Smooth muscle cell (in vitro differentiated cells): ENCODE data around the gene PTPRE. TPM values are rescaled to one million over a fixed set of nuclear protein-coding genes. Genes with fewer than 3 reads are reported as not detected.

Source experiments
- DNase-seq: peaks from one replicate; lab custom pipeline; 2025; ENCODE audit not compliant: unreplicated experiment; lab: John Stamatoyannopoulos, UW
- H2AFZ ChIP-seq: fragments of 200-600 bp; sonication (generic); 2 replicates; pipeline ENCODE4 v1.6.0; 2016; ENCODE audit warnings: antibody characterized with exemption, low read depth, mild to moderate bottlenecking
- H3F3A ChIP-seq: fragments of 200-600 bp; sonication (generic); 2 replicates; pipeline ENCODE4 v1.6.0; 2017; ENCODE audit warnings: antibody characterized with exemption, low read depth
- H3K27ac ChIP-seq: fragments of 200-600 bp; sonication (generic); 2 replicates; pipeline ENCODE4 v1.5.1; 2016; ENCODE audit warnings: low read depth, mild to moderate bottlenecking
- H3K27me3 ChIP-seq: fragments of 200-600 bp; sonication (generic); 2 replicates; pipeline ENCODE4 v1.6.1; 2016; ENCODE audit warnings: low read depth, mild to moderate bottlenecking
- H3K36me3 ChIP-seq: fragments of 200-600 bp; sonication (generic); 2 replicates; pipeline ENCODE4 v1.5.1; 2016; ENCODE audit warnings: low read depth
- H3K4me1 ChIP-seq: fragments of 200-600 bp; sonication (generic); 2 replicates; pipeline ENCODE4 v1.5.1; 2016; ENCODE audit warnings: low read depth
- H3K4me2 ChIP-seq: fragments of 200-600 bp; sonication (generic); 2 replicates; pipeline ENCODE4 v1.6.0; 2016; ENCODE audit warnings: mild to moderate bottlenecking
- H3K4me3 ChIP-seq: fragments of 200-600 bp; sonication (generic); 2 replicates; pipeline ENCODE4 v1.5.1; 2016; ENCODE audit warnings: mild to moderate bottlenecking
- H3K79me2 ChIP-seq: fragments of 200-600 bp; sonication (generic); 2 replicates; pipeline ENCODE4 v1.6.0; 2016; ENCODE audit warnings: low read depth, mild to moderate bottlenecking
- H3K9ac ChIP-seq: fragments of 200-600 bp; sonication (generic); 2 replicates; pipeline ENCODE4 v1.6.0; 2016; ENCODE audit warnings: low read depth
- H3K9me3 ChIP-seq: fragments of 200-600 bp; sonication (generic); replicated peaks from 2 replicates; pipeline ENCODE4 v1.5.1; 2016; ENCODE audit warnings: low read depth
- H4K20me1 ChIP-seq: fragments of 200-600 bp; sonication (generic); 2 replicates; pipeline ENCODE4 v1.6.0; 2016; ENCODE audit warnings: low read depth
- CTCF ChIP-seq: fragments of 200-600 bp; sonication (generic); IDR thresholded peaks from 2 replicates; pipeline ENCODE4 v1.5.1; 2017; ENCODE audit warnings: borderline replicate concordance, mild to moderate bottlenecking, antibody characterized with exemption; ENCODE audit not compliant: insufficient read depth, poor library complexity, severe bottlenecking
- WGBS: methylation state at CpG from one replicate; pipeline ENCODE4 v1.1.7; 2016; ENCODE audit warnings: low lambda C conversion rate; 5-methylcytosine and 5-hydroxymethylcytosine counted together
- polyA plus RNA-seq: library from polyadenylated mRNA; unstranded; fragments of >200 nt; fragmentation: Nextera tagmentation; extraction: Ambion mirVana; gene quantifications from 2 replicates; pipeline ENCODE4 v1.2.1, GENCODE V29; 2016
- total RNA-seq: library from RNA; depleted of rRNA; stranded (reverse); fragments of >200 nt; gene quantifications from 2 replicates; pipeline ENCODE4 v1.2.3, GENCODE V29; 2014

The PTPRE gene
- total and polyA plus RNA-seq, 2 experiments from 2014 or later = 17.1 to 22.7 TPM

GRCh38 chr10:128113026-128113425 lies 206.1 kb downstream of the PTPRE start:
- Histone ChIP-seq H3K36me3 (no peaks in the 10 kb centered on the region), H4K20me1 (no peaks in the 10 kb centered on the region), H3K4me1 (no peaks in the 10 kb centered on the region), H3K9ac (no peak overlapping the region), H3K79me2 (no peaks in the 10 kb centered on the region), H3K4me3 (no peak overlapping the region), H3K9me3 (no peaks in the 10 kb centered on the region), H3F3A (no peaks in the 10 kb centered on the region), H2AFZ (no peak overlapping the region), H3K27me3 (no peaks in the 10 kb centered on the region), H3K27ac (no peak overlapping the region), H3K4me2 (no peak overlapping the region)
- WGBS = 95% methylated on average over 13 of the region's 13 CpGs
- no peak for DNase-seq
- TF ChIP-seq CTCF = no peak

- TF ChIP-seq CTCF = no peak
- no peaks in the 10 kb centered on the region for H3K9me3 ChIP-seq
- H2AFZ ChIP-seq = no peak overlapping the region
- H3K9ac ChIP-seq = no peak overlapping the region
- WGBS = 98% methylated on average over 2 of the region's 2 CpGs
- H3K36me3 ChIP-seq = no peaks in the 10 kb centered on the region
- H3K27ac ChIP-seq = no peak overlapping the region
- H3F3A ChIP-seq = no peaks in the 10 kb centered on the region
- no peak overlapping the region for H3K4me3 ChIP-seq
- no peaks in the 10 kb centered on the region for H3K4me1 ChIP-seq
- no peak for DNase-seq
- no peaks in the 10 kb centered on the region for H4K20me1 ChIP-seq
- no peaks in the 10 kb centered on the region for H3K27me3 ChIP-seq
- H3K79me2 ChIP-seq = no peaks in the 10 kb centered on the region
- H3K4me2 ChIP-seq = no peak overlapping the region
These were observed 208.0 kb downstream of the PTPRE start for GRCh38 chr10:128114901-128115300.

- Histone ChIP-seq H3K4me2 (no peak overlapping the region), H3K27ac (no peak overlapping the region), H3K4me3 (no peak overlapping the region), H3K9ac (no peak overlapping the region), H3K27me3 (no peaks in the 10 kb centered on the region), H4K20me1 (no peaks in the 10 kb centered on the region), H3K9me3 (no peaks in the 10 kb centered on the region), H3K36me3 (no peaks in the 10 kb centered on the region), H3K79me2 (peaks cover 1% of the 10 kb centered on the region), H3K4me1 (no peaks in the 10 kb centered on the region), H3F3A (no peaks in the 10 kb centered on the region), H2AFZ (no peak overlapping the region)
- no peak for TF ChIP-seq CTCF
- 99% methylated on average over 8 of the region's 8 CpGs for WGBS
- no peak for DNase-seq
These were observed 208.5 kb downstream of the PTPRE start for GRCh38 chr10:128115356-128115755.

- no peak for DNase-seq
These were observed 209.3 kb downstream of the PTPRE start for GRCh38 chr10:128116187-128116586.

More at GRCh38 chr10:128116187-128116586, 209.3 kb downstream of the PTPRE start:
- peaks cover 4% of the 10 kb centered on the region for H3K79me2 ChIP-seq
- no peak overlapping the region for H3K4me2 ChIP-seq
- no peak overlapping the region for H3K27ac ChIP-seq
- no peaks in the 10 kb centered on the region for H3K9me3 ChIP-seq
- no peaks in the 10 kb centered on the region for H3F3A ChIP-seq
- H3K36me3 ChIP-seq = no peaks in the 10 kb centered on the region
- H3K9ac ChIP-seq = no peak overlapping the region
- over 99% methylated on average over 4 of the region's 4 CpGs for WGBS
- no peaks in the 10 kb centered on the region for H3K27me3 ChIP-seq
- H3K4me1 ChIP-seq = no peaks in the 10 kb centered on the region
- H3K4me3 ChIP-seq = no peak overlapping the region
- H4K20me1 ChIP-seq = no peaks in the 10 kb centered on the region
- H2AFZ ChIP-seq = no peak overlapping the region
- TF ChIP-seq CTCF = no peak
